HCT116 (cell line): Measurements from ENCODE around the gene BRICD5. TPM values are rescaled to one million over a fixed set of nuclear protein-coding genes. Genes with fewer than 3 reads are reported as not detected.

Source experiments
- ATAC-seq: fragments of 200-7000 bp; cut with Tn5 transposase; 2 replicates; pipeline ENCODE4 v1.9.1; 2020; ENCODE audit warnings: mild to moderate bottlenecking, moderate library complexity
- BruUV-seq: library from RNA; stranded (reverse); fragments of 400-500 nt; replicated peaks from 2 replicates; lab custom pipeline; 2021; lab: Mats Ljungman, UMichigan
- CTCF ChIA-PET: fragments of 300-600 bp; sonication (Branson Sonifier 250); formaldehyde crosslinking; loops from one replicate; lab custom pipeline; 2021; ENCODE audit warnings: antibody characterized with exemption; lab: Charles Lee
- POLR2A ChIA-PET: fragments of 300-600, 350-600 bp; sonication (Branson Sonifier 250); formaldehyde crosslinking; loops from one replicate; lab custom pipeline; 2021; ENCODE audit warnings: antibody characterized with exemption; lab: Charles Lee
- RAD21 ChIA-PET, 2 experiments: fragments of 300-600 bp; sonication (Branson Sonifier 250); formaldehyde crosslinking; loops; one replicate each; lab custom pipeline; 2023; ENCODE audit warnings: low total read pairs in 2 of 2; ENCODE audit not compliant: uncharacterized antibody in 2 of 2, unreplicated experiment in 2 of 2, low non-redundant PET in 1 of 2; lab: Charles Lee
- DNase-seq: peaks from one replicate; pipeline ENCODE4 v3.0.0-alpha.2; 2010; ENCODE audit warnings: low read depth, low spot score
- H2AFZ ChIP-seq: fragments of 200-600 bp; shearing (Covaris generic), sonication (generic); 2 replicates; pipeline ENCODE4 v1.6.1; 2017; ENCODE audit warnings: low read depth, mixed run types, mixed read lengths, antibody characterized with exemption, low read length; ENCODE audit not compliant: poor library complexity, severe bottlenecking
- H3K27ac ChIP-seq: 2 replicates; pipeline ENCODE4 v1.5.1; 2012; ENCODE audit warnings: low read depth, low read length
- H3K27me3 ChIP-seq: fragments of 200-600 bp; sonication (generic); 2 replicates; pipeline ENCODE4 v1.6.1; 2016; ENCODE audit warnings: mixed run types, low read length, mixed read lengths; ENCODE audit not compliant: insufficient read depth
- H3K36me3 ChIP-seq, 2 experiments: fragments of 200-500 bp in 1 of 2; fragments of 200-600 bp in 1 of 2; sonication (Bioruptor generic) in 1 of 2; sonication (generic) in 1 of 2; 2 replicates each; pipeline versions ENCODE4 v1.5.1 to v1.6.1; 2014 to 2016; ENCODE audit warnings: low read length in 2 of 2, inconsistent platforms in 1 of 2, mixed read lengths in 1 of 2, mixed run types in 1 of 2; ENCODE audit not compliant: insufficient read depth in 2 of 2, control insufficient read depth in 1 of 2
- H3K4me1 ChIP-seq, 2 experiments: fragments of 200-600 bp in 1 of 2; sonication (generic) in 1 of 2; 2 replicates each; pipeline versions ENCODE4 v1.5.1 to v1.6.1; 2012 to 2017; ENCODE audit warnings: low read length in 2 of 2, inconsistent platforms in 1 of 2, mild to moderate bottlenecking in 1 of 2, mixed read lengths in 1 of 2, mixed run types in 1 of 2, moderate library complexity in 1 of 2; ENCODE audit not compliant: insufficient read depth in 2 of 2, control insufficient read depth in 1 of 2
- H3K4me2 ChIP-seq: fragments of 200-600 bp; sonication (generic); 2 replicates; pipeline ENCODE4 v1.6.1; 2017; ENCODE audit warnings: mixed run types, low read length, mixed read lengths
- H3K4me3 ChIP-seq, 2 experiments: fragments of 200-600 bp in 1 of 2; sonication (generic) in 1 of 2; replicated peaks in 1 of 2; 2 replicates each; pipeline ENCODE4 v1.5.1; 2011 to 2016; ENCODE audit warnings: low read length in 2 of 2, control low read depth in 1 of 2, low read depth in 1 of 2, mild to moderate bottlenecking in 1 of 2, mixed read lengths in 1 of 2, mixed run types in 1 of 2
- H3K79me2 ChIP-seq: fragments of 200-600 bp; sonication (generic); 2 replicates; pipeline ENCODE4 v1.6.1; 2017; ENCODE audit warnings: mild to moderate bottlenecking, mixed run types, low read length, moderate library complexity, mixed read lengths; ENCODE audit not compliant: insufficient read depth
- H3K9ac ChIP-seq: fragments of 200-600 bp; sonication (generic); 2 replicates; pipeline ENCODE4 v1.6.1; 2016; ENCODE audit warnings: low read length, mixed read lengths
- H3K9me2 ChIP-seq: fragments of 200-600 bp; sonication (generic), shearing (Covaris generic); 2 replicates; pipeline ENCODE4 v1.6.1; 2017; ENCODE audit warnings: mixed run types, mild to moderate bottlenecking, moderate library complexity; ENCODE audit not compliant: insufficient read depth
- H3K9me3 ChIP-seq, 2 experiments: fragments of 200-500 bp in 1 of 2; fragments of 200-600 bp in 1 of 2; sonication (Bioruptor generic) in 1 of 2; sonication (generic) in 1 of 2; 2 replicates each; pipeline ENCODE4 v1.6.1; 2014 to 2017; ENCODE audit warnings: low read length in 2 of 2, mixed read lengths in 2 of 2, inconsistent platforms in 1 of 2, low read depth in 1 of 2, mild to moderate bottlenecking in 1 of 2, mixed run types in 1 of 2, moderate library complexity in 1 of 2; ENCODE audit not compliant: control insufficient read depth in 1 of 2, insufficient read depth in 1 of 2
- H4K20me1 ChIP-seq: fragments of 200-600 bp; sonication (generic), shearing (Covaris generic); 2 replicates; pipeline ENCODE4 v1.6.1; 2017; ENCODE audit warnings: mixed run types, mild to moderate bottlenecking, moderate library complexity; ENCODE audit not compliant: insufficient read depth
- EGR1 ChIP-seq: IDR thresholded peaks from 2 replicates; pipeline ENCODE4 v1.6.1; 2012; ENCODE audit warnings: low read depth
- EZH2 ChIP-seq: fragments of 200-600 bp; sonication (generic); IDR thresholded peaks from 2 replicates; pipeline ENCODE4 v1.6.1; 2017; ENCODE audit warnings: antibody characterized with exemption, mixed run types
- FOSL1 ChIP-seq: IDR thresholded peaks from 2 replicates; pipeline ENCODE4 v1.6.1; 2012; ENCODE audit warnings: low read depth
- POLR2AphosphoS5 ChIP-seq: IDR thresholded peaks from 2 replicates; pipeline ENCODE4 v1.6.1; 2011; ENCODE audit warnings: mild to moderate bottlenecking, low read depth, low read length, moderate library complexity
- RAD21 ChIP-seq: IDR thresholded peaks from 2 replicates; pipeline ENCODE4 v1.6.1; 2012; ENCODE audit warnings: low read depth, mild to moderate bottlenecking
- REST ChIP-seq: IDR thresholded peaks from 2 replicates; pipeline ENCODE4 v1.6.1; 2012; ENCODE audit warnings: low read depth
- SRF ChIP-seq: IDR thresholded peaks from 2 replicates; pipeline ENCODE4 v1.6.1; 2012; ENCODE audit warnings: low read depth
- YY1 ChIP-seq: IDR thresholded peaks from 2 replicates; pipeline ENCODE4 v1.6.1; 2011; ENCODE audit warnings: low read length, low read depth, moderate library complexity, mild to moderate bottlenecking; ENCODE audit not compliant: insufficient replicate concordance; ENCODE audit errors: extremely low read depth
- intact Hi-C: fragments of 100-400 bp; cut with micrococcal nuclease; formaldehyde crosslinking; loops from 2 replicates; pipeline ENCODE4 v1.10.0; 2022
- total RNA-seq: library from RNA; stranded (reverse); gene quantifications from one replicate; pipeline ENCODE4 v1.2.1, GENCODE V29; 2021; ENCODE audit not compliant: unreplicated experiment
- TF ChIP-seq, protein P1 (sequence below): IDR thresholded peaks from 2 replicates; pipeline ENCODE4 v1.6.1; 2011; ENCODE audit warnings: mild to moderate bottlenecking, low read length, moderate library complexity; ENCODE audit not compliant: insufficient replicate concordance; ENCODE audit errors: extremely low read depth
- TF ChIP-seq, protein P2 (sequence below), 3 experiments: fragments of 200-600 bp in 1 of 3; sonication (generic) in 1 of 3; IDR thresholded peaks in 2 of 3; conservative IDR thresholded peaks in 1 of 3; 2 replicates each; pipeline ENCODE4 v1.5.1; 2012 to 2017; ENCODE audit warnings: low read depth in 2 of 3, low read length in 2 of 3, antibody characterized with exemption in 1 of 3, borderline replicate concordance in 1 of 3, control low read depth in 1 of 3, mild to moderate bottlenecking in 1 of 3, mixed read lengths in 1 of 3, mixed run types in 1 of 3, moderate library complexity in 1 of 3; ENCODE audit not compliant: insufficient read depth in 1 of 3

BRICD5 gene
- total RNA-seq, 1 experiment from 2014 or later: 9.8 TPM

DNA sequence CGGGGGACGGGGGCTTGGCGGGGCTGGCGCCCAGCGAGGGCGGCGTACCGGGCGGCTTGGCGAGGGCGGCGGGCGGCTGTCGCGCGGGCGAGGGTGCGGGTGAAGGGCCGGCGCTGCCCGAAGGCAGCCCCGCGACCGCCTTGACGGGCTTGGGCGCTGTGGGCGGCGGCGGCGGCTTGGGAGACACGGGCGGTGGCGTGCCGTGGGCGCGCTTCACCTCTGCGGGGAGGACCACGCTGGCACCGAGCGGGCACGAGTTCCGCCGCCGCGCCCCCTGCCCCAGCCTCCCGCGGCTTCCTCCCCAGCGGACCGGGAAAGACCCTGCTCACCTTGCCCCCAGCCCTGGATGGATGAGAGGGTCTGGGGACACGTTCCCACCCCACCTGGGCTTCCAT, 31.6 kb downstream of the BRICD5 start (continued):
- TF ChIP-seq YY1 (no peak), EZH2 (no peak), FOSL1 (no peak), SRF (no peak)

GRCh38 chr16:2178321-2179106, 32.1 kb downstream of the BRICD5 start:
- Histone ChIP-seq H3K9me2 (no peaks in the 10 kb centered on the region), H3K27ac (peak overlapping the region; percentile 35; the same call in 1 of the 2 replicates), H2AFZ (no peak overlapping the region), H3K36me3 (peaks cover 8 to 17% of the 10 kb centered on the region in 2 experiments; a peak in 2 of 4 replicates), H3K79me2 (no peaks in the 10 kb centered on the region), H3K9ac (no peak overlapping the region), H3K4me2 (no peak overlapping the region), H3K27me3 (no peaks in the 10 kb centered on the region), H3K9me3 (no peaks in the 10 kb centered on the region), H4K20me1 (no peaks in the 10 kb centered on the region), H3K4me3 (no peak overlapping the region), H3K4me1 (peaks cover 0 to 5% of the 10 kb centered on the region in 2 experiments; a peak in 1 of 4 replicates)
- RAD21 ChIA-PET: no interaction called here
- BruUV-seq: no TSS peak
- TF ChIP-seq POLR2AphosphoS5: peak; percentile 45; the same call in 1 of the 2 replicates
- TF ChIP-seq EGR1: peak; percentile 45; the same call in 1 of the 2 replicates
- no peak for TF ChIP-seq RAD21
- no peak for TF ChIP-seq REST
- no peak for TF ChIP-seq EZH2
- TF ChIP-seq, protein P1, sequence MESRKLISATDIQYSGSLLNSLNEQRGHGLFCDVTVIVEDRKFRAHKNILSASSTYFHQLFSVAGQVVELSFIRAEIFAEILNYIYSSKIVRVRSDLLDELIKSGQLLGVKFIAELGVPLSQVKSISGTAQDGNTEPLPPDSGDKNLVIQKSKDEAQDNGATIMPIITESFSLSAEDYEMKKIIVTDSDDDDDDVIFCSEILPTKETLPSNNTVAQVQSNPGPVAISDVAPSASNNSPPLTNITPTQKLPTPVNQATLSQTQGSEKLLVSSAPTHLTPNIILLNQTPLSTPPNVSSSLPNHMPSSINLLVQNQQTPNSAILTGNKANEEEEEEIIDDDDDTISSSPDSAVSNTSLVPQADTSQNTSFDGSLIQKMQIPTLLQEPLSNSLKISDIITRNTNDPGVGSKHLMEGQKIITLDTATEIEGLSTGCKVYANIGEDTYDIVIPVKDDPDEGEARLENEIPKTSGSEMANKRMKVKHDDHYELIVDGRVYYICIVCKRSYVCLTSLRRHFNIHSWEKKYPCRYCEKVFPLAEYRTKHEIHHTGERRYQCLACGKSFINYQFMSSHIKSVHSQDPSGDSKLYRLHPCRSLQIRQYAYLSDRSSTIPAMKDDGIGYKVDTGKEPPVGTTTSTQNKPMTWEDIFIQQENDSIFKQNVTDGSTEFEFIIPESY: no peak
- TF ChIP-seq, protein P2, sequence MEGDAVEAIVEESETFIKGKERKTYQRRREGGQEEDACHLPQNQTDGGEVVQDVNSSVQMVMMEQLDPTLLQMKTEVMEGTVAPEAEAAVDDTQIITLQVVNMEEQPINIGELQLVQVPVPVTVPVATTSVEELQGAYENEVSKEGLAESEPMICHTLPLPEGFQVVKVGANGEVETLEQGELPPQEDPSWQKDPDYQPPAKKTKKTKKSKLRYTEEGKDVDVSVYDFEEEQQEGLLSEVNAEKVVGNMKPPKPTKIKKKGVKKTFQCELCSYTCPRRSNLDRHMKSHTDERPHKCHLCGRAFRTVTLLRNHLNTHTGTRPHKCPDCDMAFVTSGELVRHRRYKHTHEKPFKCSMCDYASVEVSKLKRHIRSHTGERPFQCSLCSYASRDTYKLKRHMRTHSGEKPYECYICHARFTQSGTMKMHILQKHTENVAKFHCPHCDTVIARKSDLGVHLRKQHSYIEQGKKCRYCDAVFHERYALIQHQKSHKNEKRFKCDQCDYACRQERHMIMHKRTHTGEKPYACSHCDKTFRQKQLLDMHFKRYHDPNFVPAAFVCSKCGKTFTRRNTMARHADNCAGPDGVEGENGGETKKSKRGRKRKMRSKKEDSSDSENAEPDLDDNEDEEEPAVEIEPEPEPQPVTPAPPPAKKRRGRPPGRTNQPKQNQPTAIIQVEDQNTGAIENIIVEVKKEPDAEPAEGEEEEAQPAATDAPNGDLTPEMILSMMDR (IDR thresholded peaks at IDR 0.05 in 2 of 3, conservative IDR thresholded peaks at IDR 0.05 in 1 of 3; ENCODE audit: borderline replicate concordance in 1 of 3, insufficient read depth in 1 of 3, low read depth in 2 of 3, low read length in 2 of 3): no peak
- CTCF ChIA-PET: no interaction called here
- DNase-seq (no peak), ATAC-seq (peak; percentile 81)
- intact Hi-C loops: no loop called here
- POLR2A ChIA-PET: interaction anchor here (1.4 kb wide), 1 partner anchor 23 kb away, joined by 6 read pairs; the partner anchor contains the start of gene TRAF7
